Tibial nerve (tissue), 4 donors: ENCODE results near the gene RPS5. TPM values are rescaled to one million over a fixed set of nuclear protein-coding genes. Genes with fewer than 3 reads are reported as not detected.

ENCODE experiments used
- DNase-seq, 2 donors: peaks; one replicate each; pipeline ENCODE4 v3.0.0-alpha.2; 2019; ENCODE audit warnings: low spot score in 2 of 2
- H3K27ac ChIP-seq, 4 donors: fragments of 200-600 bp; sonication (generic) in 3 of 4; one replicate each; pipeline ENCODE4 v1.5.1; 2017 to 2019; ENCODE audit warnings: mild to moderate bottlenecking in 1 of 4
- H3K27me3 ChIP-seq, 2 donors: fragments of 200-600 bp; sonication (generic) in 1 of 2; one replicate each; pipeline versions ENCODE4 v1.5.1 to v1.6.0; 2017 to 2019
- H3K36me3 ChIP-seq, 3 donors: fragments of 200-600 bp; sonication (generic); one replicate each; pipeline ENCODE4 v1.5.1; 2018 to 2019
- H3K4me1 ChIP-seq, 4 donors: fragments of 200-600 bp; sonication (generic) in 3 of 4; one replicate each; pipeline ENCODE4 v1.5.1; 2017 to 2019
- H3K4me3 ChIP-seq, 4 donors: fragments of 200-600 bp; sonication (generic) in 3 of 4; one replicate each; pipeline ENCODE4 v1.5.1; 2017 to 2019; ENCODE audit warnings: mild to moderate bottlenecking in 1 of 4, moderate library complexity in 1 of 4
- H3K9me3 ChIP-seq, 4 donors: fragments of 200-600 bp; sonication (generic) in 3 of 4; one replicate each; pipeline ENCODE4 v1.5.1; 2017 to 2019
- CTCF ChIP-seq, 5 experiments: fragments of 200-600 bp in 3 of 5; fragments of 450-650 bp in 2 of 5; sonication (generic) in 3 of 5; IDR thresholded peaks; one replicate each; pipeline ENCODE4 v1.5.1; 2016 to 2019; ENCODE audit warnings: antibody characterized with exemption in 5 of 5, mild to moderate bottlenecking in 3 of 5, moderate library complexity in 2 of 5
- EP300 ChIP-seq, 2 donors: sonication (generic); formaldehyde crosslinking; IDR thresholded peaks; one replicate each; pipeline ENCODE4 v1.6.1; 2017; ENCODE audit warnings: antibody characterized with exemption in 2 of 2, mild to moderate bottlenecking in 1 of 2
- POLR2A ChIP-seq, 2 donors: fragments of 450-650 bp; IDR thresholded peaks; one replicate each; pipeline ENCODE4 v1.6.1; 2017; ENCODE audit warnings: antibody characterized with exemption in 2 of 2, mild to moderate bottlenecking in 2 of 2, moderate library complexity in 2 of 2
- WGBS, 2 donors: methylation state at CpG; one replicate each; pipeline ENCODE4 v1.1.5; 2018; 5-methylcytosine and 5-hydroxymethylcytosine counted together
- total RNA-seq, 4 donors: library from RNA; depleted of rRNA; stranded (reverse); fragments of >200 nt; gene quantifications; one replicate each; pipeline ENCODE4 v1.1.0, GENCODE V29; 2016

RPS5 gene
- 1,000 to 10,000 TPM; 1,161 to 1,574 (median 1,263) TPM for total RNA-seq

GRCh38 chr19:58386576-58387337, at the start of gene RPS5:
RPS5 (plus strand) TSS chr19:58387269; CDS start chr19:58388138, 869 bp downstream.
- TF ChIP-seq CTCF (IDR thresholded peaks at IDR 0.05) (peak in 2 of 5 experiments; percentile 14 to 27), POLR2A (IDR thresholded peaks at IDR 0.05) (peak; percentile 62 to 75), EP300 (IDR thresholded peaks at IDR 0.05) (peak; percentile 88 to 90)
- peak within 1 kb of the TSS; percentile 86 to 99 (median 96) for H3K27ac ChIP-seq
- peaks cover 0 to 38% (median 0%) of the 10 kb centered on the region in 3 donors for H3K36me3 ChIP-seq
- H3K27me3 ChIP-seq = no peaks in the 10 kb centered on the region
- H3K4me3 ChIP-seq = peak within 1 kb of the TSS; percentile 68 to 96 (median 82)
- peaks cover 0 to 67% (median 25%) of the 10 kb centered on the region in 4 donors for H3K4me1 ChIP-seq
- WGBS, 2 donors = 1% methylated on average over 23 to 51 of the region's 64 CpGs
- DNase-seq = peak; percentile 94 to 96
- no peaks in the 10 kb centered on the region for H3K9me3 ChIP-seq

GRCh38 chr19:58338336-58338735, 48.7 kb upstream of the RPS5 start:
- DNase-seq = no peak
- H3K27me3 ChIP-seq = no peaks in the 10 kb centered on the region
- TF ChIP-seq EP300 (IDR thresholded peaks at IDR 0.05) (no peak), POLR2A (IDR thresholded peaks at IDR 0.05) (no peak), CTCF (IDR thresholded peaks at IDR 0.05) (no peak)
- H3K9me3 ChIP-seq = peaks cover 0 to 27% (median 0%) of the 10 kb centered on the region in 4 donors
- peaks cover 0 to 81% (median 0%) of the 10 kb centered on the region in 3 donors for H3K36me3 ChIP-seq
- no peak overlapping the region for H3K4me3 ChIP-seq
- no peaks in the 10 kb centered on the region for H3K4me1 ChIP-seq
- 94 to 96% methylated on average over 11 of the region's 11 CpGs for WGBS, 2 donors
- no peak overlapping the region for H3K27ac ChIP-seq

GRCh38 chr19:58338825-58339558, 48.1 kb upstream of the RPS5 start:
- DNase-seq = no peak
- H3K9me3 ChIP-seq = peaks cover 0 to 29% (median 0%) of the 10 kb centered on the region in 4 donors
- H3K4me3 ChIP-seq = no peak overlapping the region
- TF ChIP-seq EP300 (IDR thresholded peaks at IDR 0.05) = no peak
- no peak for TF ChIP-seq POLR2A (IDR thresholded peaks at IDR 0.05)
- TF ChIP-seq CTCF (IDR thresholded peaks at IDR 0.05) = no peak
- H3K4me1 ChIP-seq = no peaks in the 10 kb centered on the region
- peaks cover 0 to 81% (median 0%) of the 10 kb centered on the region in 3 donors for H3K36me3 ChIP-seq
- H3K27me3 ChIP-seq = no peaks in the 10 kb centered on the region
- no peak overlapping the region for H3K27ac ChIP-seq
- WGBS, 2 donors = 75 to 80% methylated on average over 27 to 30 of the region's 30 CpGs

- H3K27ac ChIP-seq = no peak overlapping the region
- H3K27me3 ChIP-seq = peaks cover 0 to 4% of the 10 kb centered on the region in 2 donors
- no peak for TF ChIP-seq POLR2A (IDR thresholded peaks at IDR 0.05)
- TF ChIP-seq EP300 (IDR thresholded peaks at IDR 0.05) = no peak
- no peak for TF ChIP-seq CTCF (IDR thresholded peaks at IDR 0.05)
- no peak overlapping the region for H3K4me3 ChIP-seq
- H3K36me3 ChIP-seq = peaks cover 0 to 29% (median 0%) of the 10 kb centered on the region in 3 donors
- H3K4me1 ChIP-seq = peaks cover 0 to 37% (median 6%) of the 10 kb centered on the region in 4 donors
- H3K9me3 ChIP-seq = peaks cover 0 to 2% (median 0%) of the 10 kb centered on the region in 4 donors
- DNase-seq = no peak
- WGBS, 2 donors = 75 to 76% methylated on average over 5 of the region's 5 CpGs
Observed at GRCh38 chr19:58345558-58345957, 41.5 kb upstream of the RPS5 start.
